Transverse colon (tissue), 4 donors: ENCODE data around the gene PSMG3. TPM values are rescaled to one million over a fixed set of nuclear protein-coding genes. Genes with fewer than 3 reads are reported as not detected.

ENCODE experiments used
- DNase-seq: peaks from one replicate; pipeline ENCODE4 v3.0.0-alpha.2; 2019
- H3K27ac ChIP-seq, 4 donors: fragments of 200-600 bp; sonication (generic); 2 replicates each; pipeline ENCODE4 v1.5.1; 2016 to 2018; ENCODE audit warnings: inconsistent platforms in 4 of 4
- H3K27me3 ChIP-seq: fragments of 200-600 bp; sonication (generic); 2 replicates; pipeline ENCODE4 v1.5.1; 2017; ENCODE audit warnings: inconsistent platforms
- H3K36me3 ChIP-seq, 4 donors: fragments of 200-600 bp; sonication (generic); 2 replicates each; pipeline ENCODE4 v1.5.1; 2017 to 2019; ENCODE audit warnings: inconsistent platforms in 4 of 4
- H3K4me1 ChIP-seq, 4 donors: fragments of 200-600 bp; sonication (generic); 2 replicates each; pipeline ENCODE4 v1.5.1; 2017 to 2020; ENCODE audit warnings: inconsistent platforms in 4 of 4
- H3K4me3 ChIP-seq, 4 donors: fragments of 200-600 bp; sonication (generic); 1 replicate in 1 of 4; 2 replicates in 3 of 4; pipeline versions ENCODE4 v1.5.1 to v1.6.1; 2017 to 2019; ENCODE audit warnings: inconsistent platforms in 4 of 4
- H3K9me3 ChIP-seq, 2 donors: fragments of 200-600 bp; sonication (generic); 2 replicates each; pipeline ENCODE4 v1.5.1; 2017 to 2019; ENCODE audit warnings: inconsistent platforms in 2 of 2
- EP300 ChIP-seq: sonication (generic); formaldehyde crosslinking; IDR thresholded peaks from one replicate; pipeline ENCODE4 v1.6.1; 2017; ENCODE audit warnings: antibody characterized with exemption, low read depth
- POLR2A ChIP-seq: fragments of 450-650 bp; IDR thresholded peaks from one replicate; pipeline ENCODE4 v1.6.1; 2016; ENCODE audit warnings: antibody characterized with exemption, mild to moderate bottlenecking, moderate library complexity
- POLR2AphosphoS5 ChIP-seq, 3 donors: sonication (generic); formaldehyde crosslinking; IDR thresholded peaks; one replicate each; pipeline ENCODE4 v1.6.1; 2016; ENCODE audit warnings: antibody characterized with exemption in 3 of 3
- WGBS, 2 donors: methylation state at CpG; one replicate each; pipeline ENCODE4 v1.1.5; 2018; ENCODE audit warnings: low coverage in 1 of 2; 5-methylcytosine and 5-hydroxymethylcytosine counted together
- in situ Hi-C, 4 donors: fragments of 200-750 bp; cut with MboI; loops; one replicate each; pipeline versions ENCODE4 v1.15.0 to v1.15.1; 2017; ENCODE audit warnings: low sequenced_read_pairs in 3 of 4, low pct_ligation_motif_present in 1 of 4, low pct_unique_long_range_greater_than_20kb in 1 of 4
- intact Hi-C: fragments of 100-400 bp; cut with DNase I; formaldehyde crosslinking; loops from one replicate; pipeline ENCODE4 v1.15.1; 2023; ENCODE audit warnings: low total_unique reads
- total RNA-seq, 4 donors: library from RNA; depleted of rRNA; stranded (reverse); fragments of >200 nt; gene quantifications; one replicate each; pipeline ENCODE4 v1.1.0, GENCODE V29; 2016
- TF ChIP-seq, protein P1 (sequence below), 5 experiments: fragments of 200-600 bp in 3 of 5; fragments of 450-650 bp in 2 of 5; sonication (generic) in 3 of 5; IDR thresholded peaks; 1 replicate in 2 of 5; 2 replicates in 3 of 5; pipeline ENCODE4 v1.5.1; 2016 to 2017; ENCODE audit warnings: antibody characterized with exemption in 5 of 5, inconsistent platforms in 3 of 5, mild to moderate bottlenecking in 2 of 5, moderate library complexity in 1 of 5

The PSMG3 gene
- total RNA-seq, 4 donors from 2014 or later, result 7.1 to 41.9 (median 27.6) TPM

DNA sequence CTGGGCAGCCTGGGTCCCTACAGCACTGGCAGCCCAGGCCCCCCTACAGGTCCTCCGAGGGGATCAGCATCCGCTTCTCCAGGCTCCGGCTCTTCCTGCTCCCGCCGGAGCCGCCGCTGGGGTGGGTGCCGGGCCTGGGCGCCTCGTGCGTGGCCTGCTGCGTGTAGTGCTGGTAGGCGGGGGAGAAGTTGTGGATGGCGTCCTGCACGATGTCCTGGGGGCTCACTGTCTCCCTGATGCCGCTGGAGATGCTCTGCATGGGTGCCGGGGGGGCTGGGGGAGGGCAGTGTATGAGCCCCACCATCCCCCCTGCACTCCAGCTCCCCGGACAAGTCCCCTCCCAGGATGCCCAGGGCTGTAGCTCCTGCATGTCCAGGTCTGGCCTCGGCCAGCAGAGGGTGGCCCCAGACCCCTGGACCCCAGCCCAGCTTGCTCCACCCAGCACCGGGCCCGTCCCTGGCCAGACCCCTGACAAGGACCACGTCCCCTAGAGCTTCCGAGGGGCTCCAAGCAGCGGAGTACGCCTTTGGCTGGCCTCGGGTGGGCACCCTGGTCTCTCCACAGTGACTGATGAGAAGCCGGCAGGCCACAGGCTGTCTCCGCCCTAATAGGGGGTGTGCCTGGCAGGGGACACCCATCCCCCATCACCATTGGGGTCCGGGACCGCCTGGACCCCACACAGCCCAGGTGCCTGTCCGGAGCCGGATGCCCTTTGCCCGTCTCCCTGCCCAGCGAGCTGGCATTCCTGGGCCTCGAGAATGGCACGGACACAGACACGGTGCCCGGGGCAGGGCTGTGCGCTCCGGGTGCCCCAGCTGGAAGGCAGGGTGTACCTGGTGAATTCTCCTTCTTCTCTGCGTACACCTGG is 22.7 kb downstream of the PSMG3 start:
- Histone ChIP-seq H3K36me3 (peaks cover 0 to 4% (median 0%) of the 10 kb centered on the region in 4 donors), H3K4me3 (no peak overlapping the region), H3K4me1 (peaks cover 0 to 10% (median 0%) of the 10 kb centered on the region in 4 donors), H3K27ac (no peak overlapping the region), H3K27me3 (no peaks in the 10 kb centered on the region), H3K9me3 (no peaks in the 10 kb centered on the region)
- WGBS, 2 donors, result 88% methylated on average over 34 of the region's 41 CpGs; no CpG with 5 or more reads in 1 of the 2 donors
- intact Hi-C loops (no loop called here), in situ Hi-C loops (no loop called here)
- DNase-seq, result no peak
- TF ChIP-seq POLR2AphosphoS5 (IDR thresholded peaks at IDR 0.05) (no peak), EP300 (no peak)
- TF ChIP-seq, protein P1, sequence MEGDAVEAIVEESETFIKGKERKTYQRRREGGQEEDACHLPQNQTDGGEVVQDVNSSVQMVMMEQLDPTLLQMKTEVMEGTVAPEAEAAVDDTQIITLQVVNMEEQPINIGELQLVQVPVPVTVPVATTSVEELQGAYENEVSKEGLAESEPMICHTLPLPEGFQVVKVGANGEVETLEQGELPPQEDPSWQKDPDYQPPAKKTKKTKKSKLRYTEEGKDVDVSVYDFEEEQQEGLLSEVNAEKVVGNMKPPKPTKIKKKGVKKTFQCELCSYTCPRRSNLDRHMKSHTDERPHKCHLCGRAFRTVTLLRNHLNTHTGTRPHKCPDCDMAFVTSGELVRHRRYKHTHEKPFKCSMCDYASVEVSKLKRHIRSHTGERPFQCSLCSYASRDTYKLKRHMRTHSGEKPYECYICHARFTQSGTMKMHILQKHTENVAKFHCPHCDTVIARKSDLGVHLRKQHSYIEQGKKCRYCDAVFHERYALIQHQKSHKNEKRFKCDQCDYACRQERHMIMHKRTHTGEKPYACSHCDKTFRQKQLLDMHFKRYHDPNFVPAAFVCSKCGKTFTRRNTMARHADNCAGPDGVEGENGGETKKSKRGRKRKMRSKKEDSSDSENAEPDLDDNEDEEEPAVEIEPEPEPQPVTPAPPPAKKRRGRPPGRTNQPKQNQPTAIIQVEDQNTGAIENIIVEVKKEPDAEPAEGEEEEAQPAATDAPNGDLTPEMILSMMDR (IDR thresholded peaks at IDR 0.05), result no peak

DNA sequence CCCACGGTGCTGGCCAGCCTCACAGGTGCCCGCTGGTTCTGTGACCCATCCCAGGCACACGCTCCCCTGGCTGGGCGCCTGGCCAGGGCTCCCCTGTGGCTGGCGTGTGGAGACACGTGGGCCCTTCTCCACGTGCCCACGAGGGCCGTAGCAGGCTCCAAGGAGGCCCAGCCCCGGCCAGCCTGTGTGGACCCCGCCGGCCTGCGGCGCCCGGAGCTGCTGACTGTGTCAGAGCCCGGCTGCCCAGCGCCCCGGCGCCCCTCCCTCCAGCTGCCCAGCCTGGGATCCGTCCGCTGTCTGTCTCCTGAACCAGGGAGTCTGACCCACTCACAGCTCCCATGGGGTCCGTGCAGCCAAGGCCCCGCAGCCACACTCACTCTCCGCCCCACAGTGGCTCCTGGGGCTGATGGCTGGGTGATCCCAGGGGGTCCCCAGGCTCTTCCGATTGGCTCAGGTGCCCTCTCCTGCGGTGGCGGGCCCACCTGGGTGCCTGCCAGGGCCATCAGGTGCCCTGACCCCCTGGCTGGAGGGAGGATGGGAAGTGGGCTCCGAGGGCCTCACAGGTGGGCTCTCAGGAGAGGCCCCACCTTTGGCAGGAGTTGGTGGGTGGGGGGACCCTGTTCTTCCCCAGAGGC is 23.4 kb downstream of the PSMG3 start:
- Histone ChIP-seq H3K36me3 (peaks cover 0 to 4% (median 0%) of the 10 kb centered on the region in 4 donors), H3K4me3 (no peak overlapping the region), H3K9me3 (no peaks in the 10 kb centered on the region), H3K4me1 (peaks cover 0 to 10% (median 0%) of the 10 kb centered on the region in 4 donors), H3K27me3 (no peaks in the 10 kb centered on the region), H3K27ac (no peak overlapping the region)
- 87% methylated on average over 21 of the region's 28 CpGs; no CpG with 5 or more reads in 1 of the 2 donors for WGBS, 2 donors
- intact Hi-C loops, result no loop called here
- in situ Hi-C loops, result no loop called here
- TF ChIP-seq POLR2A (no peak), POLR2AphosphoS5 (IDR thresholded peaks at IDR 0.05) (no peak), EP300 (no peak)
- TF ChIP-seq, protein P1 (IDR thresholded peaks at IDR 0.05), result no peak
- no peak for DNase-seq

DNA sequence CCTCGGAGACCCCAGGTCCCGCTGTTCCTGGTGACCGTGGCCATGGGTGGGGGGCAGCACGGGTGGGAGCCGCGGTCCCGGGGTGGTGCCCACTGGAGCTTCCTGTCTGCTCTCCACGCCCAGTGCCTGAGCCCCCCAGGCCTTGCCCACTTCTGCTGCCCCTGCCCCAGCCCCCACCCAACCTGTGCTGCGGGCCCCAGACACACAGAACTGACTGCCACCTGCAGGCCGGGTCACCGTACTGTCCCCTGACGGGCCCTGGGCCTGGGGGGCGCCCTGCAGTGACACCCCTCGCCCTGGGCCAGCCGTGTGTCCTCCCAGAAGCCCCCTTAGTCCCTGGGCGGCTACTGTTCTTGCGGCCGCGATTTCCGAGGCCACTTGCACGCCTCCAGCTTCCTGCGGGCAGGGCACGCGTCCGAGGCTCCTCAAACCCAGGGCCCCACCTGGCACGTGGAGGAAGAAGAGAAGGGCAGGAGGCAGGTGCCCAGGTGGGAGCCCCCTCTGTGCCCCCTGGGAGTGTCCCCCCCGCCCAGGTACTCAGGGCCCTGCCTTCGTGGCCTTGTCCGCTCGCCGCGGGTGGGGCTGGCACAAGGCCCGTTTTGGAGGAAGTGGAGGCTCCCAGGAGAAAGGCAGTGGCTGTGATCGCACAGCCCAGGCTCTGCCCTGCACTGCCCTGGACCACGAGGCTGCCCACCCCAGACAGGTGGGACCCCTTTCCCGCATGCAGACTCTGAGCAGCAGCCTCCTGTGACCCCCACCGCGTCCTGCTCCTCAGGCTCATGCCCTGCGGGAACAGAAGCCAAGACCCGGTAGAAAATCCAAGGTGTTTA is 24.2 kb downstream of the PSMG3 start:
- Histone ChIP-seq H3K27ac (peak overlapping the region in 1 of 4 donors; percentile 4), H3K36me3 (peaks cover 0 to 7% (median under 1%) of the 10 kb centered on the region in 4 donors), H3K9me3 (no peaks in the 10 kb centered on the region), H3K27me3 (no peaks in the 10 kb centered on the region), H3K4me1 (peaks cover 0 to 10% (median 0%) of the 10 kb centered on the region in 4 donors), H3K4me3 (no peak overlapping the region)
- TF ChIP-seq, protein P1 (IDR thresholded peaks at IDR 0.05), result peak in 3 of 5 experiments; percentile 9 to 26 (median 22)
- TF ChIP-seq POLR2AphosphoS5 (IDR thresholded peaks at IDR 0.05), result no peak
- TF ChIP-seq POLR2A, result no peak
- in situ Hi-C loops (no loop called here), intact Hi-C loops (no loop called here)
- DNase-seq, result no peak
- 75% methylated on average over 40 of the region's 40 CpGs; no CpG with 5 or more reads in 1 of the 2 donors for WGBS, 2 donors
